Smooth muscle cell (in vitro differentiated cells): ENCODE measurements around the gene LYSMD4. TPM values are rescaled to one million over a fixed set of nuclear protein-coding genes. Genes with fewer than 3 reads are reported as not detected.
A peak's percentile ranks its signal among the peaks of the same experiment; 100 is the strongest.

Experiments
- DNase-seq: peaks from one replicate; lab custom pipeline; 2025; ENCODE audit not compliant: unreplicated experiment; lab: John Stamatoyannopoulos, UW
- H2AFZ ChIP-seq: fragments of 200-600 bp; sonication (generic); 2 replicates; pipeline ENCODE4 v1.6.0; 2016; ENCODE audit warnings: antibody characterized with exemption, low read depth, mild to moderate bottlenecking
- H3F3A ChIP-seq: fragments of 200-600 bp; sonication (generic); 2 replicates; pipeline ENCODE4 v1.6.0; 2017; ENCODE audit warnings: antibody characterized with exemption, low read depth
- H3K27ac ChIP-seq: fragments of 200-600 bp; sonication (generic); 2 replicates; pipeline ENCODE4 v1.5.1; 2016; ENCODE audit warnings: low read depth, mild to moderate bottlenecking
- H3K27me3 ChIP-seq: fragments of 200-600 bp; sonication (generic); 2 replicates; pipeline ENCODE4 v1.6.1; 2016; ENCODE audit warnings: low read depth, mild to moderate bottlenecking
- H3K36me3 ChIP-seq: fragments of 200-600 bp; sonication (generic); 2 replicates; pipeline ENCODE4 v1.5.1; 2016; ENCODE audit warnings: low read depth
- H3K4me1 ChIP-seq: fragments of 200-600 bp; sonication (generic); 2 replicates; pipeline ENCODE4 v1.5.1; 2016; ENCODE audit warnings: low read depth
- H3K4me2 ChIP-seq: fragments of 200-600 bp; sonication (generic); 2 replicates; pipeline ENCODE4 v1.6.0; 2016; ENCODE audit warnings: mild to moderate bottlenecking
- H3K4me3 ChIP-seq: fragments of 200-600 bp; sonication (generic); 2 replicates; pipeline ENCODE4 v1.5.1; 2016; ENCODE audit warnings: mild to moderate bottlenecking
- H3K79me2 ChIP-seq: fragments of 200-600 bp; sonication (generic); 2 replicates; pipeline ENCODE4 v1.6.0; 2016; ENCODE audit warnings: low read depth, mild to moderate bottlenecking
- H3K9ac ChIP-seq: fragments of 200-600 bp; sonication (generic); 2 replicates; pipeline ENCODE4 v1.6.0; 2016; ENCODE audit warnings: low read depth
- H3K9me3 ChIP-seq: fragments of 200-600 bp; sonication (generic); replicated peaks from 2 replicates; pipeline ENCODE4 v1.5.1; 2016; ENCODE audit warnings: low read depth
- H4K20me1 ChIP-seq: fragments of 200-600 bp; sonication (generic); 2 replicates; pipeline ENCODE4 v1.6.0; 2016; ENCODE audit warnings: low read depth
- WGBS: methylation state at CpG from one replicate; pipeline ENCODE4 v1.1.7; 2016; ENCODE audit warnings: low lambda C conversion rate; 5-methylcytosine and 5-hydroxymethylcytosine counted together
- polyA plus RNA-seq: library from polyadenylated mRNA; unstranded; fragments of >200 nt; fragmentation: Nextera tagmentation; extraction: Ambion mirVana; gene quantifications from 2 replicates; pipeline ENCODE4 v1.2.1, GENCODE V29; 2016
- total RNA-seq: library from RNA; depleted of rRNA; stranded (reverse); fragments of >200 nt; gene quantifications from 2 replicates; pipeline ENCODE4 v1.2.3, GENCODE V29; 2014
- TF ChIP-seq, protein P1 (sequence below): fragments of 200-600 bp; sonication (generic); IDR thresholded peaks from 2 replicates; pipeline ENCODE4 v1.5.1; 2017; ENCODE audit warnings: borderline replicate concordance, mild to moderate bottlenecking, antibody characterized with exemption; ENCODE audit not compliant: insufficient read depth, poor library complexity, severe bottlenecking

The LYSMD4 gene
- total and polyA plus RNA-seq, 2 experiments from 2014 or later: 4.4 to 6.0 TPM

DNA sequence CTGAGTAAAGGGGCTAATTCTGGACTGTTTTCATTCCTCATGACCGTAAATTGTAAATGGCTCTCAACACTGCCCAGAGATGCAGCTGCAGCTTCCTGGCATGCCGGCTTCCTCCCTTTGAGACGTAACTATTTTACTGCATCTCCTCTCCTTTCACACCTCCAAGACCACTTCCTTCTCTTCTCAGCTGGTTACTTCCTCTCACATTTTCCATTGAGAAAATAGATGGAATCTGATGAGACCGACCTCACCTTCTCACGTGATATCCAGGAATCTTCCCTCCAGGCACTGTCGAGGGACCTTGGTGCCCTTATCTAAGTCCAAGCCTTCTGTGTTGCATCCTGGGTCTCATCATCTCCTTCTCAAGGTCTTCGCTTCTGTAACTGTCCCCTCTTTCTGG, 12.7 kb downstream of the LYSMD4 start:
- H3K36me3 ChIP-seq: no peaks in the 10 kb centered on the region
- H3K79me2 ChIP-seq: no peaks in the 10 kb centered on the region
- H3K4me3 ChIP-seq: no peak overlapping the region
- H3K9me3 ChIP-seq: no peaks in the 10 kb centered on the region
- peaks cover 24% of the 10 kb centered on the region for H4K20me1 ChIP-seq
- TF ChIP-seq, protein P1, sequence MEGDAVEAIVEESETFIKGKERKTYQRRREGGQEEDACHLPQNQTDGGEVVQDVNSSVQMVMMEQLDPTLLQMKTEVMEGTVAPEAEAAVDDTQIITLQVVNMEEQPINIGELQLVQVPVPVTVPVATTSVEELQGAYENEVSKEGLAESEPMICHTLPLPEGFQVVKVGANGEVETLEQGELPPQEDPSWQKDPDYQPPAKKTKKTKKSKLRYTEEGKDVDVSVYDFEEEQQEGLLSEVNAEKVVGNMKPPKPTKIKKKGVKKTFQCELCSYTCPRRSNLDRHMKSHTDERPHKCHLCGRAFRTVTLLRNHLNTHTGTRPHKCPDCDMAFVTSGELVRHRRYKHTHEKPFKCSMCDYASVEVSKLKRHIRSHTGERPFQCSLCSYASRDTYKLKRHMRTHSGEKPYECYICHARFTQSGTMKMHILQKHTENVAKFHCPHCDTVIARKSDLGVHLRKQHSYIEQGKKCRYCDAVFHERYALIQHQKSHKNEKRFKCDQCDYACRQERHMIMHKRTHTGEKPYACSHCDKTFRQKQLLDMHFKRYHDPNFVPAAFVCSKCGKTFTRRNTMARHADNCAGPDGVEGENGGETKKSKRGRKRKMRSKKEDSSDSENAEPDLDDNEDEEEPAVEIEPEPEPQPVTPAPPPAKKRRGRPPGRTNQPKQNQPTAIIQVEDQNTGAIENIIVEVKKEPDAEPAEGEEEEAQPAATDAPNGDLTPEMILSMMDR: no peak
- no peaks in the 10 kb centered on the region for H3K27me3 ChIP-seq
- 88% methylated on average over 7 of the region's 7 CpGs for WGBS
- no peak overlapping the region for H3K27ac ChIP-seq
- H3K9ac ChIP-seq: no peak overlapping the region
- no peak for DNase-seq
- peaks cover 6% of the 10 kb centered on the region for H3F3A ChIP-seq
- H2AFZ ChIP-seq: no peak overlapping the region
- peaks cover 4% of the 10 kb centered on the region for H3K4me1 ChIP-seq
- no peak overlapping the region for H3K4me2 ChIP-seq

DNA sequence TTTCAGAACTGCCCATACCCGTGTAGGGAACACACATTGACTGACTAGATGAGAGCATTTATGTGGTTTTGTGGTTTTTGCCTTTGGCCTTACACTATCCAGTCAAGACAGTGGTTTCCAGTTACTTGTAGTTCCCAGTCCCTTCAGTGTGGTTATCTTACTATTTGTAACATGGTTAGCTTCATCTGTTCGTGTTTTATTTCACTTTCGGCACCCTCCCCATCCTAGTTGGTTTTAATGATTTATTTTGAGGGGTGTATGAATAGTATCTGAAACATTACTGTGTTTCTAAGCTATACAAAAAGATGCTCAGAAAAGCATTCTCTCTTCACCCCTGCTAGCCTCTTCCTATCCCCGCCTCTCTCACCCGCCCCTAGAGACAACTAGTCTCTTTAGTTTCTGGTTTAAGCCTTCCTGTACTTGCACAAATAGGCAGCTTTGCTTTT, 14.1 kb downstream of the LYSMD4 start:
- Histone ChIP-seq H3K4me3 (no peak overlapping the region), H3F3A (peaks cover 6% of the 10 kb centered on the region), H3K79me2 (no peaks in the 10 kb centered on the region), H3K4me1 (peaks cover 4% of the 10 kb centered on the region), H3K9ac (no peak overlapping the region), H2AFZ (no peak overlapping the region), H3K27me3 (no peaks in the 10 kb centered on the region), H3K4me2 (peak overlapping the region; percentile 62), H3K36me3 (no peaks in the 10 kb centered on the region), H3K9me3 (no peaks in the 10 kb centered on the region), H3K27ac (no peak overlapping the region), H4K20me1 (peaks cover 24% of the 10 kb centered on the region)
- TF ChIP-seq, protein P1: no peak
- 49% methylated on average over 5 of the region's 5 CpGs for WGBS
- DNase-seq: no peak

GRCh38 chr15:99718421-99718820, 14.8 kb downstream of the LYSMD4 start:
- no peak overlapping the region for H3K4me3 ChIP-seq
- no peak overlapping the region for H3K4me2 ChIP-seq
- H3K9me3 ChIP-seq: no peaks in the 10 kb centered on the region
- peaks cover 24% of the 10 kb centered on the region for H4K20me1 ChIP-seq
- H3F3A ChIP-seq: peaks cover 6% of the 10 kb centered on the region
- no peak overlapping the region for H3K27ac ChIP-seq
- no peaks in the 10 kb centered on the region for H3K79me2 ChIP-seq
- peaks cover 3% of the 10 kb centered on the region for H3K36me3 ChIP-seq
- no peak for DNase-seq
- H3K4me1 ChIP-seq: peaks cover 4% of the 10 kb centered on the region
- WGBS: 92% methylated on average over 4 of the region's 4 CpGs
- no peaks in the 10 kb centered on the region for H3K27me3 ChIP-seq
- TF ChIP-seq, protein P1: no peak
- no peak overlapping the region for H3K9ac ChIP-seq
- no peak overlapping the region for H2AFZ ChIP-seq

GRCh38 chr15:99717161-99718009, 15.9 kb downstream of the LYSMD4 start:
- H3K36me3 ChIP-seq: peaks cover 8% of the 10 kb centered on the region
- H3K9me3 ChIP-seq: no peaks in the 10 kb centered on the region
- H3K4me2 ChIP-seq: no peak overlapping the region
- H3F3A ChIP-seq: peaks cover 6% of the 10 kb centered on the region
- H2AFZ ChIP-seq: no peak overlapping the region
- 94% methylated on average over 19 of the region's 19 CpGs for WGBS
- no peak overlapping the region for H3K4me3 ChIP-seq
- H3K27me3 ChIP-seq: no peaks in the 10 kb centered on the region
- H3K4me1 ChIP-seq: peaks cover 4% of the 10 kb centered on the region
- DNase-seq: no peak
- H4K20me1 ChIP-seq: peaks cover 24% of the 10 kb centered on the region
- no peaks in the 10 kb centered on the region for H3K79me2 ChIP-seq
- no peak overlapping the region for H3K27ac ChIP-seq
- TF ChIP-seq, protein P1: no peak
- no peak overlapping the region for H3K9ac ChIP-seq
